HPDE6-E6E7 (cell line): ENCODE results near the gene SNRNP70.

Source experiments
- DNase-seq: peaks from one replicate; pipeline ENCODE4 v3.0.0; 2011; ENCODE audit warnings: missing footprints; ENCODE audit errors: extremely low spot score

The SNRNP70 gene

DNA sequence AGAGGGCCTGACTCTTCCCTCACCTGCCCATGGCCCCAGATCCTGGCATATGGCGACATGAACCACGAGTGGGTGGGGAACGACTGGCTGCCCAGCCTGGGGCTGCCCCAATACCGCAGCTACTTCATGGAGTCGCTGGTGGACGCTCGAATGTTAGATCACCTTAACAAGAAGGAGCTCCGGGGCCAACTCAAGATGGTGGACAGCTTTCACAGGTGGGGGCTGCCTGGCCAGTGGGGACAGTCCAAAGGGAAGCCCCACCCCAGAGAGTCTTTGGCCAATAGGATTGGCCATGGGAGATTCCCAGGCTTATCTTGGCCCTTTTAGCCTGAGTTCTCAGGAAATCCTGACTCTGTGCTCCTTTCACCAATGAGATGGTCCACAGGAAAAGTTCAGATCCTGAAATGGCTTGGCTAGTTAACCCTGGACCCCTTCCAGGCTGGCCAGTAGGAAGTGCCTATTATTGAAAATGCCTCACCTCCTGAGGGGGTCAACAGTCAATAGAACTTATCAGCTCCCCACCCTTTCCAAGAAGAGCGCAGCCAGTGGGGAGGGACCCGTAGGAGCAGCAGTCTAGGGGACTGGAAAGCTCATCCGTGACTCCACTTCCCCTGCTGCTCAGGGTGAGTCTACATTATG lies 62.9 kb downstream of the SNRNP70 start:
- DNase-seq = no peak

DNA sequence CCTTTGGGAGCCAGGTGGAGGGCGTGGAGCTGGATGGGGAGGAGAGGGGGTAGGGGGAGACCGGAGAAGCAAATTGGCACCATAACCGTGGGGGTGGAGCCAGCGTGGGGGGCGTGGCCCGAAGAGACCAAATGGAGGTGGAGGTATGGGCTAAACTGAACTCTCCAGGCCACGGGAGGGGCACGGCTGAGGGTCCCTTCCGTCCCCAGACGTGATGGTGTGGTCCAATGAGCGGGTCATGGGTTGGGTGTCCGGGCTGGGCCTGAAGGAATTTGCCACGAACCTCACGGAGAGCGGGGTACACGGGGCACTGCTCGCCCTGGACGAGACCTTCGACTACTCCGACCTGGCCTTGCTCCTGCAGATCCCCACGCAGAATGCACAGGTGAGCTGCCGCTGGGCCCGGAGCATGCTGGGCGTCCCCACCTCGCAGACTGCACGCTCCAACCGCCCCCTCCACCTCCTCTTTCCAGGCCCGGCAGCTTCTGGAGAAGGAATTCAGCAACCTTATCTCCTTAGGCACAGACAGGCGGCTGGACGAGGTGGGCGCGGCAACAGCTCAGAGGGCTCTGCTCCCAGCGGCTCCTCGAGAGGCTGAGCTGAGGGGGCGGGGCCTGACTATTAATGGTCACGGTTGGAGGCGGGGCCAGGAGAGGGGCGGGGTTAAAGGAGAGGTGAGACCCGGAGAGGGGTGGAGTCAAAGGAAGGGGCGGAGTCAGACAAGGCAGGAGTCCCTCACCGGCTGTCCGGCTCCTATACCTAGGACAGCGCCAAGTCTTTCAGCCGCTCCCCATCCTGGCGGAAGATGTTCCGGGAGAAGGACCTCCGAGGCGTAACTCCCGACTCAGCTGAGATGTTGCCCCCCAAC lies 63.8 kb downstream of the SNRNP70 start:
- peak; percentile 96 for DNase-seq

DNA sequence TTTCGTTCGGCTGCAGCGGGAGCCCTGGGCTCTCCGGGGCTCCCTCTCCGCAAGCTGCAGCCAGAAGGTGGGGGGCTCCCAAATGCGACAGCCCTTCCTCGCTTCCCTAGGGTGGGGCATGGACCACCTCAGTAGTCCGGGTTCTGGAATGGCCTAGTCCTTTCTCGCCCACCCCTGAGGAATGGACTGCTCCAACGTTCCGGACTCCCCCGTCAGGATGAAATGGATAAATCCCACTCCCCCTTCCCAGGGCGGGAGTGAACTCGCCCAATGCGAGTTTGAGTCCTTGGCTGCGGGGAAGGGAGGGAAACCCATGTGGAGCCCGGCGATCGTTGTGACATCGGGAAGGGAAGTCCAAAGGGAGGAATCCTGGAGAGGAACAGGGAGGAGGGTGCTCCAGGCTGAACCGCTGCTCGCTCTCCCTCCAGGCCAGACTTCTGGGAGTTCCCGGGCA lies 64.4 kb downstream of the SNRNP70 start:
- DNase-seq = peak; percentile 58

DNA sequence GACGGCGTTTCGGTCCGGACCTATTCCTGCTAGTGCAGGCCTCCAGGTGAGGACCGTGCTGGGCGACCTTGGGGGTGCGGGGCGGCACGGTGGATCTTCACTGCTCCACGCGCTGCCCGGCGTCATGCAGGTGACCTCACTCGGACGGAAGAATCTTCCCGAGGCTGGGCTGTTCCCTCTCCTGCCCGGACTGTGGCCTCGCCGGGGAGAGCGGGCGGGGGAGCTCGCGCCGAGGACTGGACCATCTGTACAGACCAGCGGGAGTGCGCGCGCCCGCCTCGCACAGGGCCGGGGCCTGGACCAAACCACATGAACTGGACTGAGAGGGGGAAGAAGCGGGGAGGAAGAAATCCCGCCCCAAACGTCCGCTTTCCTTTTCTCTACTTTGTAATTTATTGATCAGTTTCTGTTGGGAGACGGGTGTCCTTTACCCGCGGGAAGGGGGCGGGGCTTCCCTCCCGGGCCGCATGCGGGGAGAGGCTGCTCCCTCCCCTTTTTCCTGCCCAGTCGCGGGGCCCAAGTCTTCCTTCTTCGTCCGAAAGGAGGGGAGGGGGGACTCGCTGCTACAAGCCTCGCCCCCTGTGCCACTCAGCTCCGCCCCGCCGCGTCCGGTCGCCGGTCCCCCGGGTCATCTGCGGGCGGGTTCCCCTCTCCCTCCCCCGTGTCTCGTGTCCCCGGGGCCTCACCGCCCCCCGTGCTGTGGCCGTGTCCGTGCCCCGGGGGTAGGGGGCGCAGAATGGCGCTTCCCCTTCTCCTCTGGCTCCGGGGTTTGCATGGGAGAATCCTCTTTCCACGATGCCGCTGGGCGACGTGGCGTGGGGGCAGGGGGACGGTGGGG lies 65.1 kb downstream of the SNRNP70 start:
- peak; percentile 74 for DNase-seq

DNA sequence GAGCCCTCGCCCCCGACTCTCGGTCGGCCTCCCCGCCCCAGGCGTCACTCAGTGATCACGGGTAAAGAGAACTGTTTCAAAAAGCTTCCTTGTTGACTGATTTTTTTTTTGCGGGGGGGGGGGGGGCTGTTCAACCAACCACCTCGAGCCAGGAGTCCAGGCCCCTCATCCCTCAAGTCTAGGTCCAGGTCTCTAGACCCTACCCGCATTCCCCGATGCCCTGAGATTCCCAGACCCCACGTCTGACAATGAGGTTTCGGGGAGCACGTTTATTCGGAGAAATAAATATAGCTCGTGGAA lies 65.6 kb downstream of the SNRNP70 start:
- DNase-seq = no peak

DNA sequence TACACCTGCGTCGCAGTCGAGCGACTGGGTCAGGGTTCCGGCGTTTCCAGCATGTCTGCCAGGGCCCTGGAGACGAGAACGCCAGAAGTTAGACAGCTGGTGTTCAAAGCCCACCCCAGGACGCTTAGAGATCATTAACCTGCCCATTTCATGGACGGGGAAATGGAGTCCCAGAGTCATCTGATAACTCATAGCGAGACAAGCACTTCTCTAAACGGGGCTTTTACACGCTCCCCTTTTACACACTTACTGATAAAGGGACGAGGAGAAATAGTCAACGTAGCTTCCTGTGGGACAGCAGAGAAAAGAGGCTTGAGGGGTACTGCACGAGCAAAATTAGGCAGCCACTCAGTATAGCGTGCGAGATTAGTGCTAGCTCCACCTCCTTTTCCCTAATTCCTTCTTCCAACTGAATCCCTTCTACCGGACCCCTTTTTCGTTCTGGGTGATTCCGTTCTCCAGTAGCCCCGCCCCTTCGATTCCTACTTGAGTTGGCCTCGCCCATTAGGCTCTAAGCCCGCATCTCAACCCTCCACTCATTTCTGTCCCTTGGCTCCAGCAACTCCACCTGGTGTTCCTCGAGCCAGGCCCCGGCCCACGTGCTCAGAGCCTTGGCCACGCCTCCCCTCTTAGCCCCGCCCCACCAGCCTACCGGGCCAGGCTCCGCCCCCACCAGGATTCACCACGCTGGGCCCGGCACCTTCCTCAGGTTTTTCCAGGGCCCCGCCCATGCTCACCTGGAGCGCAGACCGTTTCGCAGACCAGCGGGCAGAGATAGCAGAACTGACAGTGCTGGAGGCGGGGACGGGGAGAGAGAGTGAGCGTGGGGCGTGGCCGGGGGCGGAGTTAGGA lies 66.2 kb downstream of the SNRNP70 start:
- peak; percentile 91 for DNase-seq

DNA sequence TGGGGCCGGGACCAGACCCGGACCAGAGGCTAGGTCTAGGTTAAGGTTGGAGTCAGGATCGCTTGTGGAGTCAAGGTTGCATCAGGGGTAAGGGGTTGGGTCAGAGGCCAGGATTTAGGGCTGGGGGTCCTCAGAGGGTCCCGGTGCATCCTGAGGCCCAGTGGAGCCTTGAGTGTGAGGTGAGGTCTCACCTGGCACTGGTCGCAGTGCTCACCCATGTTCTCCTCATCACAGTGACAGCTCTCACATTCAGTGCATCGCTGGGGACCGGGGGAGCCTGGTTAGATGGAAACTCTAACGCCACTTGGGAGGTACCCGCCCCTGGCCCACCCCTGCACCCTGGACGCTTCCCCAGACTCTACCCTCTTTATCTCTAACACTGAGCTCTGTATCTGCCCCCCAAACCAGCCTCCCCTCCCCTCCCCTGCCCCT lies 66.9 kb downstream of the SNRNP70 start:
- DNase-seq = no peak

DNA sequence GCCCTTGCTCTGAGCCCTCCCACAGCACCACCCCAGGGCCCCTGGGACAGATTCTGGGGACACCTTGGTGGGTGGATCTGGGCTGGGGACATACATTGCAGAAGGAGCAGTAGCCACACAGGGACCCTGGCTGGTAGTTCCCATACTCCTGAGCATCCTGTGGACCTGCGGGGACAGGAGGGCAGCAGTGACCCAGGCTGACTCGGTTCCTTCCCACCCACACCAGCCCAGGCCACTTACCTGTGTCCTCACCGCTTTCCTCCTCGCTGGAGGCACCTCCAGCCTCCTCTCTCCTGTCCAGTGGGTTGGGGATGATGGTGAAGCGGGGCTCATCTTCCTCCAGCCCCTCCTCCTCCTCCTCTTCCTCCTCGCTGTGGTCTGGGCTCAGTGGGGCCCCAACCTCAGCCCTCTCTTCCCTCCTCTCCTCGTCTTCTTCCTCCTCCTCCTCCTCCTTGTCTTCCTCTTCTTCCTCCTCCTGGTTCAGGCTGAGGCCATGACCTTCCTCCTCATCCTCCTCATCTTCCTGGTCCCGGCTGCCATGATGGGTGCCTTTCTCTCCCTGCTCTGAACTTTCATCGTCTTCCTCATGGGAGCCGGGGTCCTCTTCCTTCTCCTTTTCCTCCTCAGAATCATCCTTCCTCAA lies 68.0 kb downstream of the SNRNP70 start:
- DNase-seq = no peak

DNA sequence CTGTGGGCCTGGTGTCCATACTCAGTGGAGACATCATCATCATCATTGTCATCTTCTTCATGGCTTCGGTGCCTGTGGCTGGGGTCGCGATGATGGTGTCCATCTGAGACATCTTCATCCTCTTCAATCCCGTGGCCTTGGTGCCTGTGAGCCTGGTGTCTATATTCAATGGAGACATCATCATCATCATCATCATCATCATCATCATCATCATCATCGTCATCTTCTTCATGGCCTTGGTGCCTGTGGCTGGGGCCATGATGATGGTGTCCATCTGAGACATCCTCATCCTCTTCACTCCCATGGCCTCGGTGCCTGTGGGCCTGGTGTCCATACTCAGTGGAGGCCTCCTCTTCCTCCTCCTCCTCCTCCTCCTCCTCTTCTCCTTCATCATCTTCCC lies 69.0 kb downstream of the SNRNP70 start:
- no peak for DNase-seq

DNA sequence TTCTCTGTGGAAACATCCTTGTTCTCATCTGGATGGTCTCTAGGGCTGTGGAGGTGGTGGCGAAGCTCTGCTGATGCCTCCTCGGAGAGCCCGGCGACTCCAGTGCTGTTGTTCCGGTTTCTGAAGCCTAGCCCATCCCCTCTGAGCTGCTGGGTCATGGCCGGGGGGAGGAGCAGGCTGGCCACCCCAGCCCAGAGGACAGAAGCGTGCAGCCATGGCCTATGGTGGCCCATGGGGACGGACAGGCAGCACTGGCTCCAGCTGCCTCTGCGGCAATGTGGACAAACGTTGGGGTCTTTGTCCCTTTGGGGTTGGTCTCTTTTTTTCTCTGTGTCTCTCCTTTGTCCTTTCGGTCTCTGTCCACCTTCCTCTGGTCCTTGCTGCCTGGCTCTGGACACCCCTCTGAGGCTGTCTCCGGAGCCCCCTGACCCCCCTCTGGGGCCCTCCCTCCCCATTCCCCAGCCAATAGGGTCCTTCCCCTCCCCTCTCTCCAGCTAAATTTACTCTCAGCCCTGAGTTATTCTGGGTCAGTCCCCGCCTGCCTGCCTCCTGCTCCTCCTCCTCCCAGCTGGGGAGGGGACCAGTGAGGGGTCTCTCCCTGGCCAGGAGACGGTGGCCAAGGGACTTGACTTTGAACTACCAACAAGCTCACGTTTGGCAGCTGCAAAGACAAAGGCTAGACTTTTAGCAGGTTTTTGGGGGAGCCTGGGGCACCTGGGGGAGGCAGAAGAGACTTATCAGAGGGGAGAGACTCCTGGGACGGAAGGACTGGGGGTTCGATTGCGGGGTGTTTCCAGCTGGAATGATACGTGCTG lies 70.0 kb downstream of the SNRNP70 start, which contains the start of gene HRC:
TSS of gene HRC (minus strand) at position 392 of the 815 bp plus-strand sequence. CDS start at position 233, 159 bp downstream.
- no peak for DNase-seq

DNA sequence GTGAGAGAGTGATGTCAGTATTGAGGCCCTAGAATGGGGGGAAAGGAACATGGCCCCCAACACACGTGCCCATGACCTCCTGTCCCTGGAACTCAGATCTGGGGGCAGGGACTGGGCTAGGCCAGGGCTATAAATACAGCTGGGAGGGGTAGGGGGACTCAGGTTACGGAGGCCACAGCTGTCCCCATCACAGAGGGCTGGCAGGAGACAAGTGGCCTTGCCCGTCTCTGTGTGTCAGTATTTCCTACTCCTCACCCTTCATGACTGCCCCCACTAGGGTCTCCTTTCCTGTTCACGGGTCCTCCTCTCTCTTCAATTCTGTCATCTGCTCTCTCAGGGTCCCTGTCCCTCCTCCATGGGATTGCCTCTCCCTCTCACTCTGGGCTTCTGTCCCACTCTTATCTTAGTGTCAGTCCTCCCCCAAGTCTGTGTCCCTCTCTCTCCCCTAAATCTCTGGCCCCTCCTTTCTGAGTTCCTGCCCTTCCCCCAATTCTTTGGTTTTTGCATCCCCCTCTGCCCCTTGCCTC lies 70.6 kb downstream of the SNRNP70 start:
- DNase-seq = no peak

DNA sequence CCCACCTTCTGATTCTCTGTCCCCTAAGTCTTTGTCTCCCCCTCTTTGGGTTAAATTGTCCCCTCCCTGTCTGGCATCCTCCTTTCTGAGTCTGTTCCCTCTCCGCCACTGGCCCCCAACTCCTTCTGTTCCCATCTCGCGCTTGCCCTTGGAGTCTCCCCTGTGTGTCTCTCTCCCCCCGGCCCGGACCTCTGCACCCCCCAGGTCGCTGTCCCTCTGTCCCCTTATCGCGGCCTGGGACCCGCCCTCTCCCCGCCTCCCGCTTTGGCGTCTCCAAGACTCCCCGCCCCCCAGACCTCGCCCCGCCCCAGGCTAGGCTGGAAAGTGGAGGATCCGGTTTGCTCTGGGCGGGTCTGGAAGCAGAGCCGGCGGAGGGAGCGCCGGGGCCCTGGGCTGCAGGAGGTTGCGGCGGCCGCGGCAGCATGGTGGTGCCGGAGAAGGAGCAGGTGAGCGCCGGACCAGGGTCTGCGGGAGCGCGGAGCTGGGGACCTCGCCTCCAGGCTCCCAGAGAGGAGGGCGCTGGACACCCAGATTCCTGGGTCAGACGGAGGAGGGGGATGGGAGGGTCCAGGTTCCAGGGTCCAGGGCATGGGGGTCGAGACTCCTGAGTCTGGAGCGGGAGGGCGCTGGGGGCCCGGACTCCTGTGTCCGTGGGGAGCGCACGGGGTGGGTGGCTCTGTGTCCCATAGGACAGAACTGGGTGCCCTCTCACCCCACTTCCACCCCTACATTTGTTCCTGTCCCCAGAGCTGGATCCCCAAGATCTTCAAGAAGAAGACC lies 72.4 kb downstream of the SNRNP70 start, which contains the start of gene TRPM4:
TSS of gene TRPM4 (plus strand) at position 348 of the 780 bp plus-strand sequence. CDS start at position 423, 75 bp downstream.
- DNase-seq = peak; percentile 84
